ENCODE measurements around the gene CCDC146. TPM values are rescaled to one million over a fixed set of nuclear protein-coding genes. Genes with fewer than 3 reads are reported as not detected.

The CCDC146 gene
- total and polyA plus RNA-seq, 10 of the 15 experiments (the other 5 are each of a cell fraction or from before 2014, with no cell fraction given): 0.28 to 5.3 (median 1.3) TPM

- no peak for TF ChIP-seq MYC (IDR thresholded peaks at IDR 0.05; ENCODE audit: insufficient read depth, insufficient read length, insufficient replicate concordance, low read length, severe bottlenecking)
- TF ChIP-seq NFYA (IDR thresholded peaks at IDR 0.05; ENCODE audit: borderline replicate concordance, low read depth, low read length): no peak
- TF ChIP-seq EGR1 (IDR thresholded peaks at IDR 0.05; ENCODE audit: borderline replicate concordance in 1 of 2, low read depth in 2 of 2, low read length in 2 of 2): no peak
- no peak for TF ChIP-seq ZBTB4 (CRISPR knock-in tag; IDR thresholded peaks at IDR 0.05)
- no peak for TF ChIP-seq CHD1 (IDR thresholded peaks at IDR 0.05; ENCODE audit: low read depth, low read length)
- TF ChIP-seq HDAC6 (IDR thresholded peaks at IDR 0.05; ENCODE audit: unreplicated experiment): no peak
- TF ChIP-seq ZNF217 (IDR thresholded peaks at IDR 0.05): no peak
- TF ChIP-seq IKZF2 (IDR thresholded peaks at IDR 0.05): peak; percentile 93 to 94
Observed at GRCh38 chr7:77330169-77330882, 207.9 kb downstream of the CCDC146 start (continued).

All from GM12878 (cell line).